SJCRH30 (cell line): Measurements from ENCODE around the gene TRIP13. TPM values are rescaled to one million over a fixed set of nuclear protein-coding genes. Genes with fewer than 3 reads are reported as not detected.
"Not testable (repeated sequence)": the region's sequence is repeated elsewhere in the genome, so short reads cannot be mapped to it uniquely, and the experiment has no call there.

Source experiments
- DNase-seq, 2 experiments: peaks; one replicate each; pipeline ENCODE4 v3.0.0-alpha.2; 2015 to 2020
- H3K27ac ChIP-seq: fragments of 250-450 bp; sonication (Bioruptor Pico); 2 replicates; pipeline ENCODE4 v1.5.1; 2020; ENCODE audit warnings: mild to moderate bottlenecking, moderate library complexity
- H3K27me3 ChIP-seq: fragments of 250-450 bp; sonication (Bioruptor Pico); 2 replicates; pipeline ENCODE4 v1.5.1; 2020; ENCODE audit warnings: mild to moderate bottlenecking, moderate library complexity
- H3K36me3 ChIP-seq: fragments of 250-450 bp; sonication (Bioruptor Pico); 2 replicates; pipeline ENCODE4 v1.5.1; 2020; ENCODE audit warnings: mild to moderate bottlenecking, moderate library complexity
- H3K4me1 ChIP-seq: fragments of 250-450 bp; sonication (Bioruptor Pico); 2 replicates; pipeline ENCODE4 v1.5.1; 2020; ENCODE audit warnings: mild to moderate bottlenecking, moderate library complexity
- H3K4me3 ChIP-seq: fragments of 250-450 bp; sonication (Bioruptor Pico); 2 replicates; pipeline ENCODE4 v1.5.1; 2020; ENCODE audit warnings: mild to moderate bottlenecking, moderate library complexity
- H3K9me3 ChIP-seq: fragments of 250-450 bp; sonication (Bioruptor Pico); replicated peaks from 2 replicates; pipeline ENCODE4 v1.5.1; 2020; ENCODE audit warnings: mild to moderate bottlenecking, moderate library complexity
- total RNA-seq: library from RNA; depleted of rRNA; stranded (reverse); fragments of >200 nt; shearing (Covaris generic); gene quantifications from 2 replicates; pipeline ENCODE4 v1.2.3, GENCODE V29; 2014

The TRIP13 gene
- total RNA-seq, 1 experiment from 2014 or later: 47.5 TPM

- no peaks in the 10 kb centered on the region for H3K36me3 ChIP-seq
- H3K4me3 ChIP-seq: no peak overlapping the region
- H3K27me3 ChIP-seq: no peaks in the 10 kb centered on the region
- no peaks in the 10 kb centered on the region for H3K9me3 ChIP-seq
- no peak overlapping the region for H3K27ac ChIP-seq
- DNase-seq: no peak
- H3K4me1 ChIP-seq: no peaks in the 10 kb centered on the region
Observed at GRCh38 chr5:937151-937924, 44.7 kb downstream of the TRIP13 start.

- Histone ChIP-seq H3K4me3 (no peak overlapping the region), H3K4me1 (0 out of 2 replicates have a peak, but pooled peaks cover 3% of the 10 kb centered on the region), H3K27ac (no peak overlapping the region), H3K27me3 (no peaks in the 10 kb centered on the region), H3K36me3 (no peaks in the 10 kb centered on the region), H3K9me3 (no peaks in the 10 kb centered on the region)
- DNase-seq: no peak
Observed at GRCh38 chr5:939368-939767, 46.7 kb downstream of the TRIP13 start.

DNA sequence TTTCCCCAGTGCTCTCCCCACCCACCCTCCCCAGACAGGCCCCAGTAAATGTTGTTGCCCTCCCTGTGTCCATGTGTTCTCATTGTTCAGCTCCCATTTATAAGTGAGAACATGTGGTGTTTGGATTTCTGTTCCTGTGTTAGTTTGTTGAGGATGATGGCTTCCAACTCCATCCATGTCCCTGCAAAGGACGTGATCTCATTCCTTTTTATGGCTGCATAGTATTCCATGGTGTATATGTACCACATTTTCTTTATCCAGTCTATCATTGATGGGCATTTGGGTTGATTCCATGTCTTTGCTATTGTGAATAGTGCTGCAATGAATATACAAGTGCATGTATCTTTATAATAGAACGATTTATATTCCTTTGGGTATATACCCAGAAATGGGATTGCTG, 48.1 kb downstream of the TRIP13 start:
- H3K27ac ChIP-seq, H3K27me3 ChIP-seq, H3K9me3 ChIP-seq: not testable (repeated sequence)

GRCh38 chr5:943201-943917, 50.7 kb downstream of the TRIP13 start:
- Histone ChIP-seq H3K27ac (no peak overlapping the region), H3K36me3 (no peaks in the 10 kb centered on the region), H3K4me3 (no peak overlapping the region), H3K4me1 (peaks cover 16% of the 10 kb centered on the region; the same call in 1 of the 2 replicates), H3K9me3 (no peaks in the 10 kb centered on the region), H3K27me3 (peaks cover 9% of the 10 kb centered on the region; the same call in 1 of the 2 replicates)
- DNase-seq: no peak

More for the DNA sequence above, 48.1 kb downstream of the TRIP13 start:
- H3K4me1 ChIP-seq, H3K4me3 ChIP-seq, DNase-seq, H3K36me3 ChIP-seq: not testable (repeated sequence)

GRCh38 chr5:943918-944620, 51.4 kb downstream of the TRIP13 start:
- no peak overlapping the region for H3K4me3 ChIP-seq
- DNase-seq: no peak
- no peaks in the 10 kb centered on the region for H3K9me3 ChIP-seq
- peaks cover 9% of the 10 kb centered on the region; the same call in 1 of the 2 replicates for H3K27me3 ChIP-seq
- H3K27ac ChIP-seq: no peak overlapping the region
- H3K36me3 ChIP-seq: no peaks in the 10 kb centered on the region
- peaks cover 16% of the 10 kb centered on the region; the same call in 1 of the 2 replicates for H3K4me1 ChIP-seq

GRCh38 chr5:944621-944927, 51.9 kb downstream of the TRIP13 start:
- no peak overlapping the region for H3K27ac ChIP-seq
- H3K4me1 ChIP-seq: peaks cover 16% of the 10 kb centered on the region; the same call in 1 of the 2 replicates
- no peaks in the 10 kb centered on the region for H3K36me3 ChIP-seq
- no peaks in the 10 kb centered on the region for H3K9me3 ChIP-seq
- H3K4me3 ChIP-seq: no peak overlapping the region
- peaks cover 9% of the 10 kb centered on the region; the same call in 1 of the 2 replicates for H3K27me3 ChIP-seq
- DNase-seq: no peak

DNA sequence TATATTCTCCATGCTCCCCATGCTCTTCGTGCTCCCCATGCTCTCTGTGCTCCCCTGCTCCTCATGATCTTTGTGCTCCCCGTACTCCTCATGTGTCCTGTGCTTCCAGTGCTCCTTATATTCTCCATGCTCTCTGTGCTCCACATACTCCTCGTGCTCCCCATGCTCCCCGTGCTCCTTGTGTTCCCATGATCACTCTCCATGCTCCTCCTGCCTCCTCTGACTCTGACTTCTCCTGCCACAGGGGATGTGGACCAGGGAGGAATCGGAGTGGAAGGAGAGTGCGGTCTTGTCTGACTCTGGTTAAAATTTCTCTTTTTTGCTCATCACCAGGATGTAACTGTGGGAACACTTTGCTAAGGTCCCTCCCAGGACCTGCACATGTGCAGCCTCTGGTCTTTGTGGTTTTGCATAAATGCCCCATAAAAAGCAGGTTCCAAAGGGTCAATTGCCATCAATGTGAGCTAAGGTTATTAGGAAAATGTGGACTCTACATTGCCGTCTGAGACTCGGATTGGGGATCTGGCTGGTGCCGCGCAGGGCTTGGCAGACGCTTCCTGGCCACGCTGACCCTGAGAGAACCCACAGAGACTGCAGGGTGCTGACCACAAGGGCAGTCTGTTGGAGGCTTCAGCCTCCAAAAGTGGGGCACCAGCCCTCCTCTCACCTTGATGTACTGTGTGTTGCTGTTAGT, 52.5 kb downstream of the TRIP13 start:
- H3K27ac ChIP-seq: no peak overlapping the region
- H3K27me3 ChIP-seq: peaks cover 9% of the 10 kb centered on the region; the same call in 1 of the 2 replicates
- no peaks in the 10 kb centered on the region for H3K36me3 ChIP-seq
- H3K9me3 ChIP-seq: no peaks in the 10 kb centered on the region
- H3K4me1 ChIP-seq: peaks cover 16% of the 10 kb centered on the region; the same call in 1 of the 2 replicates
- no peak overlapping the region for H3K4me3 ChIP-seq
- no peak for DNase-seq

- Histone ChIP-seq H3K27me3 (peaks cover 9% of the 10 kb centered on the region; the same call in 1 of the 2 replicates), H3K36me3 (no peaks in the 10 kb centered on the region), H3K27ac (no peak overlapping the region), H3K9me3 (peaks cover 4% of the 10 kb centered on the region; the same call in 1 of the 2 replicates), H3K4me3 (no peak overlapping the region), H3K4me1 (peaks cover 16% of the 10 kb centered on the region; the same call in 1 of the 2 replicates)
- DNase-seq: no peak
Observed at GRCh38 chr5:945691-946551, 53.2 kb downstream of the TRIP13 start.

- no peak for DNase-seq
- H3K27ac ChIP-seq: no peak overlapping the region
- H3K27me3 ChIP-seq: peaks cover 9% of the 10 kb centered on the region; the same call in 1 of the 2 replicates
- H3K4me1 ChIP-seq: peaks cover 16% of the 10 kb centered on the region; the same call in 1 of the 2 replicates
- peaks cover 4% of the 10 kb centered on the region; the same call in 1 of the 2 replicates for H3K9me3 ChIP-seq
- H3K36me3 ChIP-seq: no peaks in the 10 kb centered on the region
- no peak overlapping the region for H3K4me3 ChIP-seq
Observed at GRCh38 chr5:946720-947625, 54.3 kb downstream of the TRIP13 start.

DNA sequence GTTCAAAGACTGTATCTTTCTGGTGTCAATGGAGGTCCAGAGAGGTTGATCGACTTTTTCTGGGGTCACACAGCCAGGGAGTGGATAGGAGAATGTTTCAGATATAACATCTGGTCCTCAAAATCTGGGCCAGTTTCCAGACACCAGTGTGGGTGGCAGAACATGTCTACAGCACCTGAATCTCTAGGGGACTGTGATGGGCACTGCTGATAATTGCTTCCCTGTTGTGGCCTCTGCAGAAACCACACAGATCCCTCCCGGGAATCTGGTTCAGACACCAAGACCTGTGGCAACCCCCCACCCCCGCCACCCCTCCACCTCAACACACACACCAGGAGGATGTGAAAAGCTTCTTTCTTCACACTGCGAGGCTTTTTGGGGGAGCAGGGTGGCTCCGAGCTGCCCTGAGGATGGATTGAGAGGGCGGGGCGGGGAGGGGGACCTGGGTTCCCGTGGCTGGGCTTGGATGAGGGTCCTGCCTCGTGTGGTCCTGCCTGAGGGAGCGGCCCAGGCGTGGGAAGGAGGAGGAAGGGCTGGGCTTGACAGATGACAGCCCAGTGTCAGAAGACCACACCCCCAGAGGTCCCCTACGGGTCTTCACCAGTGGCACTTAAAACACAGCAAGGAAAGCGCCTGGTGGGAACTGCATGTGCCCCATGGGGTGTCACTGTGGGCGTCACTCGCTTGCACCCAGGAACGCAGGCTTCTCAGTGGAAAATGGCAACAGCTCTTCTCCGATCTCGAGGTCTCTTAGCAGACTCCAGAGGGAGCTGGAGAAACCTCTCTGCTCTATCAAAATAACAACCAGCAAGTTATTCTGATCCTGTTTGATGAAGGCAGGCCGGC, 55.2 kb downstream of the TRIP13 start:
- Histone ChIP-seq H3K4me1 (peaks cover 16% of the 10 kb centered on the region; the same call in 1 of the 2 replicates), H3K27me3 (peaks cover 9% of the 10 kb centered on the region; the same call in 1 of the 2 replicates), H3K36me3 (no peaks in the 10 kb centered on the region), H3K4me3 (no peak overlapping the region), H3K27ac (no peak overlapping the region), H3K9me3 (peaks cover 4% of the 10 kb centered on the region; the same call in 1 of the 2 replicates)
- no peak for DNase-seq

DNA sequence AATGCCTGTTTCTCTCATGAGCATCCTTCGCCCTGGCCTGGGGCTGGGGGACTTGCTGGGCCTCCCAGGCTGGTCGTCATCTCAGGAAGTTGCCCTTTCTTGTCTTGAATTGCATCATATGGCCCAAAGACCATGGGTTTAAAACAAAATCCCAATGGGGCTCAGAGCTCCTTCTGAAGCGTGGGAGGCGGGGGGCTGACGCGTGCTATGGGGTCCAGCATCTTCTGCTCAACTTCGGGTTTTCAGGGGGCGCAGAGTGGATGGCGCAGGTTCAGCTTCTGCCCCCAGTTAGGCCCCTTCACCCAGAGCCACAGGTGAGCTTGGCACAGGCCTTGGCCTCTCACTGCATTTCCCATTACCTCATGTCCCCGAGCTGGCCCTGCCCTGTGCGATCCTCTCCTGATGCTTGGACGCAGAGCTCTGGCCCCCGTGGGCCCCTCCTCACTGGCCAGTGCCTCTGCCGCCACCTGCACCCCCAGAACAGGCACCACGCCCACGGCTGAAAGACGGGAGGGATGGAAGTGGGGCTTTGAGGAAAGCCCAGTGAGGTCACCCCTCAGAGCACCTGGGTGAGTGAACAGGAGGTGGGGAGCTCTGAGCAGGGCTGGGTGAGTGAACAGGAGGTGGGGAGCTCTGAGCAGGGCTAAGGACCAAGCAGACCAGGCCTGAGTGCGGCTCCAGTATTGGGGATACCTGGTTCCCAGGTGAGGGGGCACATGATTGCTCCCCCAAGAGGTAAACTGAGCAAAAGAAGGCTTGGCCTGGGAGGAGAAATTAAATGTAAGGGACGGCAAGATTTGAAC, 56.0 kb downstream of the TRIP13 start:
- Histone ChIP-seq H3K4me1 (peaks cover 15% of the 10 kb centered on the region; the same call in 1 of the 2 replicates), H3K27ac (no peak overlapping the region), H3K4me3 (no peak overlapping the region), H3K9me3 (peaks cover 4% of the 10 kb centered on the region; the same call in 1 of the 2 replicates), H3K36me3 (no peaks in the 10 kb centered on the region), H3K27me3 (peaks cover 9% of the 10 kb centered on the region; the same call in 1 of the 2 replicates)
- no peak for DNase-seq
